Measurements from ENCODE around the gene TMEM8B. TPM values are rescaled to one million over a fixed set of nuclear protein-coding genes. Genes with fewer than 3 reads are reported as not detected.

The TMEM8B gene
- polyA plus RNA-seq, 1 donor from 2014 or later, result 12.7 TPM

DNA sequence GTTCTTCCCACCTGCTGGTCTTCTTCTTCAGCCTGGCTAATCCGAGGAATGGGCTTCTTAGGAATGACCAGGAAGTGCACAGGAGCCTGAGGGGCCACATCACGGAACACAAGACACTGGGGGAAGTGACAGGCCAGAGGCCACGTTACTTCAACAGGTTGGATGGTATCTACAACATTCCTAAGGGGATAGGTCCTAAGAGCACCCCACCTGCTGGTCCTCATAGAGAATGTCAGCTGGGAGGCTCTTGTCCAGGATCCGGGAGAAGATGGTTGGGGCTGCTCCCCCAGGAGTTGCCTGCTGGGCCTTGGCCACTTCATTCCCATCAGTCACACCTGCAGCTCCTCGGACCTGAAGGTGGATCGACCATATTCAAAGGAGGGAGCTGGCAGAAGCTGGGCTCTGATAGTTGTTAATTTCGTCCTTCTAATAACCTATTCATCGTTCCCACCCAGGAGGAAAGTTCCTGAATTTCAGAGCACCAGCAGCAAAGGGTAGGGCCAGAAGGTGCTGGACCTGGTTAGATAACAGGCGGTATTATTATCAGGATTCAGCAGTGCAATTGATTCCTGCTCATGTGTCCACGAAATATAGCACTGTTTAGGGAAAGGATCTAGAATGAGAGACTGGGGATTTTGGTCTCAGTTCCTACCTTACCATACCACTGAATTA lies 15.5 kb upstream of the TMEM8B start:
- no peaks in the 10 kb centered on the region for H3K27me3 ChIP-seq (ENCODE audit: insufficient read depth, low read depth, low read length)
- peak overlapping the region; percentile 97 for H3K4me3 ChIP-seq (ENCODE audit: low read length)
- peak overlapping the region; percentile 99 for H3K4me2 ChIP-seq (ENCODE audit: low read length)
- peak overlapping the region; percentile 94 for H3K27ac ChIP-seq (ENCODE audit: low read length)
- H2AFZ ChIP-seq (ENCODE audit: low read depth, low read length), result no peak overlapping the region
- no peaks in the 10 kb centered on the region for H4K20me1 ChIP-seq (ENCODE audit: insufficient read depth)
- no peaks in the 10 kb centered on the region for H3K9me2 ChIP-seq (ENCODE audit: insufficient read depth, low read length)
- peak overlapping the region; percentile 93 for H3K9ac ChIP-seq (ENCODE audit: low read length)
- H3K79me2 ChIP-seq (replicated peaks; ENCODE audit: insufficient read depth, low read length), result peaks cover 4% of the 10 kb centered on the region
- H3F3A ChIP-seq (ENCODE audit: insufficient read depth, low read length, poor library complexity, severe bottlenecking), result peaks cover 5% of the 10 kb centered on the region
- no peaks in the 10 kb centered on the region for H3K9me3 ChIP-seq (ENCODE audit: low read length)
- TF ChIP-seq, protein P1, sequence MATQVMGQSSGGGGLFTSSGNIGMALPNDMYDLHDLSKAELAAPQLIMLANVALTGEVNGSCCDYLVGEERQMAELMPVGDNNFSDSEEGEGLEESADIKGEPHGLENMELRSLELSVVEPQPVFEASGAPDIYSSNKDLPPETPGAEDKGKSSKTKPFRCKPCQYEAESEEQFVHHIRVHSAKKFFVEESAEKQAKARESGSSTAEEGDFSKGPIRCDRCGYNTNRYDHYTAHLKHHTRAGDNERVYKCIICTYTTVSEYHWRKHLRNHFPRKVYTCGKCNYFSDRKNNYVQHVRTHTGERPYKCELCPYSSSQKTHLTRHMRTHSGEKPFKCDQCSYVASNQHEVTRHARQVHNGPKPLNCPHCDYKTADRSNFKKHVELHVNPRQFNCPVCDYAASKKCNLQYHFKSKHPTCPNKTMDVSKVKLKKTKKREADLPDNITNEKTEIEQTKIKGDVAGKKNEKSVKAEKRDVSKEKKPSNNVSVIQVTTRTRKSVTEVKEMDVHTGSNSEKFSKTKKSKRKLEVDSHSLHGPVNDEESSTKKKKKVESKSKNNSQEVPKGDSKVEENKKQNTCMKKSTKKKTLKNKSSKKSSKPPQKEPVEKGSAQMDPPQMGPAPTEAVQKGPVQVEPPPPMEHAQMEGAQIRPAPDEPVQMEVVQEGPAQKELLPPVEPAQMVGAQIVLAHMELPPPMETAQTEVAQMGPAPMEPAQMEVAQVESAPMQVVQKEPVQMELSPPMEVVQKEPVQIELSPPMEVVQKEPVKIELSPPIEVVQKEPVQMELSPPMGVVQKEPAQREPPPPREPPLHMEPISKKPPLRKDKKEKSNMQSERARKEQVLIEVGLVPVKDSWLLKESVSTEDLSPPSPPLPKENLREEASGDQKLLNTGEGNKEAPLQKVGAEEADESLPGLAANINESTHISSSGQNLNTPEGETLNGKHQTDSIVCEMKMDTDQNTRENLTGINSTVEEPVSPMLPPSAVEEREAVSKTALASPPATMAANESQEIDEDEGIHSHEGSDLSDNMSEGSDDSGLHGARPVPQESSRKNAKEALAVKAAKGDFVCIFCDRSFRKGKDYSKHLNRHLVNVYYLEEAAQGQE (IDR thresholded peaks at IDR 0.05; ENCODE audit: borderline replicate concordance), result no peak
- TF ChIP-seq POLR2AphosphoS5 (IDR thresholded peaks at IDR 0.05) (no peak), MXI1 (conservative IDR thresholded peaks at IDR 0.05; ENCODE audit: poor library complexity, severe bottlenecking) (no peak), SMC3 (conservative IDR thresholded peaks at IDR 0.05; ENCODE audit: poor library complexity) (no peak), RAD21 (conservative IDR thresholded peaks at IDR 0.05) (no peak)
- TF ChIP-seq, protein P2, sequence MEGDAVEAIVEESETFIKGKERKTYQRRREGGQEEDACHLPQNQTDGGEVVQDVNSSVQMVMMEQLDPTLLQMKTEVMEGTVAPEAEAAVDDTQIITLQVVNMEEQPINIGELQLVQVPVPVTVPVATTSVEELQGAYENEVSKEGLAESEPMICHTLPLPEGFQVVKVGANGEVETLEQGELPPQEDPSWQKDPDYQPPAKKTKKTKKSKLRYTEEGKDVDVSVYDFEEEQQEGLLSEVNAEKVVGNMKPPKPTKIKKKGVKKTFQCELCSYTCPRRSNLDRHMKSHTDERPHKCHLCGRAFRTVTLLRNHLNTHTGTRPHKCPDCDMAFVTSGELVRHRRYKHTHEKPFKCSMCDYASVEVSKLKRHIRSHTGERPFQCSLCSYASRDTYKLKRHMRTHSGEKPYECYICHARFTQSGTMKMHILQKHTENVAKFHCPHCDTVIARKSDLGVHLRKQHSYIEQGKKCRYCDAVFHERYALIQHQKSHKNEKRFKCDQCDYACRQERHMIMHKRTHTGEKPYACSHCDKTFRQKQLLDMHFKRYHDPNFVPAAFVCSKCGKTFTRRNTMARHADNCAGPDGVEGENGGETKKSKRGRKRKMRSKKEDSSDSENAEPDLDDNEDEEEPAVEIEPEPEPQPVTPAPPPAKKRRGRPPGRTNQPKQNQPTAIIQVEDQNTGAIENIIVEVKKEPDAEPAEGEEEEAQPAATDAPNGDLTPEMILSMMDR (IDR thresholded peaks at IDR 0.05; ENCODE audit: poor library complexity, severe bottlenecking), result peak; percentile 16
- no peaks in the 10 kb centered on the region for H3K36me3 ChIP-seq (ENCODE audit: insufficient read depth, low read length)

DNA sequence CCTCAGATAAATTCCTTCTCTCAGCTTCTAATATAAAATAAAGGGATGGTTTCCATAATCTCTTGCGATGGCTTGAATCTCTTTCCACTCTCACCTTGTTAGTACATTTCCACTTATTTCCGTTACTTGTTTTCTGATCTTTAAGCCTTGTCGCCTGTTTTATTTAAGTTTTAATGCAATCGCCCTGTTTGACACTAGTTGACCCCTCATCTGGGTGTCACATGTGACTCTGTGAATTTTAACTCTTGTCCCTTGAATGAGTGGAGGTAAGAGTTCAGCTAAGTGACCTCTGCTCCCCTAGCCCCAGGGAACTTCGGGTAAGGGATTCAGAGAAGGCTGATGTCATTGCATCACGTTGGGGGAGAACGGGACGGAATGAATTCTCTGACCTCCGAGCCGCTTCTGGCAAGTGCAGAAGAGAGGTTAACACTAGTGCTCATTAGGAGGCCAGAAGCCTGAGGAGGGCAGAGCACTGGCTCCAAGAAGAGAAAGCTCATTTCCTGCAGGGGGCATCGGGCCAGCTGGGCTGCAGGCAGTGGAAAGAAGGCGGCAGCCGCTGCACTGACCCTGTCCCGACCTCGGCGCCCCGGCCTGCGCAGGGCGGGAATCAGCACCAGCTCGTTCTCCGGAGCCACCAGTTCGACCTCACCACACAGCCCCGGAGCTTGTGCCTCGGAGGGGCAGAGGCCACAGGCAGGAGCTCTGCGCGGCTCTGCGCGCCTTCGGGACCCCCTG lies 14.8 kb upstream of the TMEM8B start:
- peak overlapping the region; percentile 81 for H2AFZ ChIP-seq (ENCODE audit: low read depth, low read length)

More for the DNA sequence above, 14.8 kb upstream of the TMEM8B start:
- Histone ChIP-seq H3K27me3 (ENCODE audit: insufficient read depth, low read depth, low read length) (no peaks in the 10 kb centered on the region), H3K27ac (ENCODE audit: low read length) (peak overlapping the region; percentile 94), H3K9ac (ENCODE audit: low read length) (peak overlapping the region; percentile 93), H3K79me2 (replicated peaks; ENCODE audit: insufficient read depth, low read length) (peaks cover 4% of the 10 kb centered on the region), H3K4me2 (ENCODE audit: low read length) (peak overlapping the region; percentile 99), H3K9me2 (ENCODE audit: insufficient read depth, low read length) (no peaks in the 10 kb centered on the region), H3K36me3 (ENCODE audit: insufficient read depth, low read length) (no peaks in the 10 kb centered on the region), H3F3A (ENCODE audit: insufficient read depth, low read length, poor library complexity, severe bottlenecking) (peaks cover 5% of the 10 kb centered on the region), H3K9me3 (ENCODE audit: low read length) (no peaks in the 10 kb centered on the region), H3K4me3 (ENCODE audit: low read length) (peak overlapping the region; percentile 97), H4K20me1 (ENCODE audit: insufficient read depth) (no peaks in the 10 kb centered on the region)
- peak; percentile 41 for TF ChIP-seq SMC3 (conservative IDR thresholded peaks at IDR 0.05; ENCODE audit: poor library complexity)
- TF ChIP-seq MXI1 (conservative IDR thresholded peaks at IDR 0.05; ENCODE audit: poor library complexity, severe bottlenecking), result no peak
- TF ChIP-seq TAF1 (IDR thresholded peaks at IDR 0.05; ENCODE audit: low read depth), result no peak
- TF ChIP-seq, protein P2 (IDR thresholded peaks at IDR 0.05; ENCODE audit: poor library complexity, severe bottlenecking), result peak; percentile 41
- TF ChIP-seq RAD21 (conservative IDR thresholded peaks at IDR 0.05), result no peak
- no peak for TF ChIP-seq EP300 (conservative IDR thresholded peaks at IDR 0.05; ENCODE audit: poor library complexity, severe bottlenecking)
- TF ChIP-seq POLR2AphosphoS5 (IDR thresholded peaks at IDR 0.05), result no peak
